IMR-90 (cell line): ENCODE measurements around the gene UBA52. TPM values are rescaled to one million over a fixed set of nuclear protein-coding genes. Genes with fewer than 3 reads are reported as not detected.

ENCODE experiments used
- ATAC-seq: fragments of 200-7000 bp; cut with Tn5 transposase; 2 replicates; pipeline ENCODE4 v1.9.1; 2020; ENCODE audit warnings: low read depth, mild to moderate bottlenecking, moderate library complexity
- BruUV-seq: library from RNA; stranded (reverse); fragments of 400-500 nt; replicated peaks from 2 replicates; lab custom pipeline; 2021; lab: Mats Ljungman, UMichigan
- CTCF ChIA-PET: fragments of 300-600 bp; formaldehyde crosslinking; extraction: SDS; loops from one replicate; lab custom pipeline; 2021; ENCODE audit warnings: antibody characterized with exemption; lab: Yijun Ruan, JAX
- POLR2A ChIA-PET: fragments of 300-600 bp; sonication (Branson Sonifier 250); formaldehyde crosslinking; loops from one replicate; lab custom pipeline; 2022; ENCODE audit warnings: antibody characterized with exemption; ENCODE audit not compliant: unreplicated experiment; lab: Charles Lee
- DNase-seq: peaks from one replicate; pipeline ENCODE4 v3.0.0; 2013
- H2AFZ ChIP-seq: replicated peaks from 2 replicates; pipeline ENCODE3; 2013; ENCODE audit warnings: low read length, mild to moderate bottlenecking; ENCODE audit not compliant: poor library complexity
- H2AK5ac ChIP-seq: 2 replicates; pipeline ENCODE4 v1.6.1; 2013; ENCODE audit warnings: low read depth, low read length, inconsistent platforms
- H2AK9ac ChIP-seq: replicated peaks from 2 replicates; pipeline ENCODE3; 2013; ENCODE audit warnings: mild to moderate bottlenecking, low read depth, low read length, moderate library complexity; ENCODE audit not compliant: poor library complexity
- H2BK120ac ChIP-seq: 2 replicates; pipeline ENCODE4 v1.6.1; 2013; ENCODE audit warnings: low read depth, low read length, inconsistent platforms
- H2BK15ac ChIP-seq: 3 replicates; pipeline ENCODE4 v1.6.1; 2013; ENCODE audit warnings: low read depth, low read length, inconsistent platforms
- H2BK20ac ChIP-seq: 2 replicates; pipeline ENCODE4 v1.6.1; 2013; ENCODE audit warnings: low read depth, mild to moderate bottlenecking, inconsistent platforms, low read length, moderate library complexity
- H2BK5ac ChIP-seq: 2 replicates; pipeline ENCODE4 v1.6.1; 2013; ENCODE audit warnings: mild to moderate bottlenecking, low read depth, low read length, inconsistent platforms; ENCODE audit not compliant: poor library complexity, severe bottlenecking
- H3K14ac ChIP-seq: replicated peaks from 2 replicates; pipeline ENCODE4 v1.6.1; 2013; ENCODE audit warnings: low read depth, low read length, inconsistent platforms
- H3K18ac ChIP-seq: 2 replicates; pipeline ENCODE4 v1.6.1; 2013; ENCODE audit warnings: low read depth, low read length, control low read depth
- H3K23ac ChIP-seq: 2 replicates; pipeline ENCODE4 v1.6.1; 2013; ENCODE audit warnings: low read depth, low read length, inconsistent platforms
- H3K27ac ChIP-seq: 2 replicates; pipeline ENCODE4 v1.5.1; 2013; ENCODE audit warnings: mild to moderate bottlenecking, control low read depth, low read length; ENCODE audit not compliant: insufficient read depth
- H3K27me3 ChIP-seq: 2 replicates; pipeline ENCODE4 v1.6.1; 2013; ENCODE audit warnings: low read length; ENCODE audit not compliant: control insufficient read depth, insufficient read depth
- H3K36me3 ChIP-seq: 2 replicates; pipeline ENCODE4 v1.6.1; 2013; ENCODE audit warnings: low read length, mixed read lengths; ENCODE audit not compliant: control insufficient read depth, insufficient read depth
- H3K4ac ChIP-seq: 2 replicates; pipeline ENCODE4 v1.6.1; 2013; ENCODE audit warnings: low read depth, low read length, inconsistent platforms
- H3K4me1 ChIP-seq: 2 replicates; pipeline ENCODE4 v1.6.1; 2013; ENCODE audit warnings: low read length, mixed read lengths; ENCODE audit not compliant: control insufficient read depth, insufficient read depth
- H3K4me2 ChIP-seq: 2 replicates; pipeline ENCODE4 v1.6.1; 2013; ENCODE audit warnings: low read depth, mild to moderate bottlenecking, control low read depth, low read length, moderate library complexity
- H3K4me3 ChIP-seq: 2 replicates; pipeline ENCODE4 v1.5.1; 2013; ENCODE audit warnings: low read depth, mild to moderate bottlenecking, control low read depth, low read length, moderate library complexity; ENCODE audit not compliant: insufficient read depth
- H3K56ac ChIP-seq: 2 replicates; pipeline ENCODE4 v1.6.1; 2013; ENCODE audit warnings: low read length, inconsistent platforms; ENCODE audit not compliant: insufficient read depth; ENCODE audit errors: extremely low read depth
- H3K79me1 ChIP-seq, 2 experiments: 2 replicates each; pipeline ENCODE4 v1.6.1; 2013; ENCODE audit warnings: low read length in 2 of 2, inconsistent platforms in 1 of 2, low read depth in 1 of 2
- H3K9ac ChIP-seq: 2 replicates; pipeline ENCODE4 v1.6.1; 2013; ENCODE audit warnings: low read depth, low read length, control low read depth
- H3K9me1 ChIP-seq: 2 replicates; pipeline ENCODE4 v1.6.1; 2013; ENCODE audit warnings: low read length, inconsistent platforms; ENCODE audit not compliant: insufficient read depth
- H3K9me3 ChIP-seq: 2 replicates; pipeline ENCODE4 v1.6.1; 2013; ENCODE audit warnings: low read length; ENCODE audit not compliant: control insufficient read depth, insufficient read depth
- H4K20me1 ChIP-seq: 2 replicates; pipeline ENCODE4 v1.6.1; 2013; ENCODE audit warnings: low read length, inconsistent platforms; ENCODE audit not compliant: insufficient read depth
- H4K5ac ChIP-seq: 2 replicates; pipeline ENCODE4 v1.6.1; 2013; ENCODE audit warnings: mild to moderate bottlenecking, low read depth, low read length, control low read depth
- H4K8ac ChIP-seq, 2 experiments: 2 replicates each; pipeline ENCODE4 v1.6.1; 2013; ENCODE audit warnings: low read depth in 2 of 2, low read length in 2 of 2, control low read depth in 1 of 2, inconsistent platforms in 1 of 2
- H4K91ac ChIP-seq: 2 replicates; pipeline ENCODE4 v1.6.1; 2013; ENCODE audit warnings: low read depth, low read length, inconsistent platforms; ENCODE audit not compliant: insufficient read depth
- BHLHE40 ChIP-seq: fragments of 150-350 bp; IDR thresholded peaks from 2 replicates; pipeline ENCODE4 v1.6.1; 2016; ENCODE audit warnings: mild to moderate bottlenecking, low read depth, low read length
- CEBPB ChIP-seq: IDR thresholded peaks from 2 replicates; pipeline ENCODE4 v1.6.1; 2012; ENCODE audit warnings: low read depth, low read length, improper control_type of control experiment
- FOS ChIP-seq: fragments of 150-350 bp; IDR thresholded peaks from 2 replicates; pipeline ENCODE4 v1.6.1; 2016; ENCODE audit warnings: low read depth, low read length
- MAFK ChIP-seq: IDR thresholded peaks from 2 replicates; pipeline ENCODE4 v1.6.1; 2012; ENCODE audit warnings: low read depth, low read length, improper control_type of control experiment
- MAZ ChIP-seq: IDR thresholded peaks from 2 replicates; pipeline ENCODE4 v1.6.1; 2012; ENCODE audit warnings: low read depth, mild to moderate bottlenecking, low read length, improper control_type of control experiment, moderate library complexity, borderline replicate concordance
- MXI1 ChIP-seq: IDR thresholded peaks from 2 replicates; pipeline ENCODE4 v1.6.1; 2012; ENCODE audit warnings: low read depth, mild to moderate bottlenecking, low read length, moderate library complexity, borderline replicate concordance
- RAD21 ChIP-seq: IDR thresholded peaks from 2 replicates; pipeline ENCODE4 v1.6.1; 2012; ENCODE audit warnings: low read length, improper control_type of control experiment
- RFX5 ChIP-seq: IDR thresholded peaks from 2 replicates; pipeline ENCODE4 v1.8.0; 2012; ENCODE audit warnings: low read depth, mild to moderate bottlenecking, low read length, moderate library complexity
- WGBS, 2 experiments: methylation state at CpG; one replicate each; pipeline versions ENCODE4 v1.1.5 to v1.1.7; 2013; ENCODE audit warnings: missing lambda C conversion rate in 2 of 2; ENCODE audit not compliant: insufficient read length in 1 of 2; ENCODE audit errors: extremely low coverage in 2 of 2; 5-methylcytosine and 5-hydroxymethylcytosine counted together
- dilution Hi-C: fragments of 300-500 bp; cut with HindIII; formaldehyde crosslinking; loops from one replicate; pipeline ENCODE4 v1.14.3; 2018; ENCODE audit warnings: low sequenced_read_pairs; ENCODE audit not compliant: unreplicated experiment
- in situ Hi-C: fragments of 300-500 bp; cut with MboI; formaldehyde crosslinking; loops from 3 replicates; pipeline ENCODE4 v1.14.3; 2019; ENCODE audit warnings: low sequenced_read_pairs, inconsistent platforms, mixed read lengths
- intact Hi-C: fragments of 100-400 bp; cut with micrococcal nuclease; formaldehyde crosslinking; loops from 2 replicates; pipeline ENCODE4 v1.10.0; 2022
- polyA plus RNA-seq, 3 experiments: library from polyadenylated mRNA; depleted of rRNA; stranded (reverse); fragments of >200 nt; gene quantifications; 2 replicates each; pipeline ENCODE4 v1.2.3, GENCODE V29; 2012; ENCODE audit warnings: low replicate concordance in 1 of 3
- total RNA-seq: library from RNA; depleted of rRNA; stranded (reverse); fragments of >200 nt; gene quantifications from 2 replicates; pipeline ENCODE4 v1.2.3, GENCODE V29; 2012
- TF ChIP-seq, protein P1 (sequence below): conservative IDR thresholded peaks from 2 replicates; pipeline ENCODE4 v1.5.1; 2012; ENCODE audit warnings: mild to moderate bottlenecking, low read depth, low read length, improper control_type of control experiment
- TF ChIP-seq, protein P2 (sequence below): fragments of 150-350 bp; IDR thresholded peaks from 2 replicates; pipeline ENCODE4 v1.6.1; 2017; ENCODE audit warnings: mild to moderate bottlenecking, antibody characterized with exemption, low read length, low read depth

The UBA52 gene
- total and polyA plus RNA-seq, 2 of the 4 experiments (the other 2 are of a cell fraction), result 1,030 to 3,008 TPM

DNA sequence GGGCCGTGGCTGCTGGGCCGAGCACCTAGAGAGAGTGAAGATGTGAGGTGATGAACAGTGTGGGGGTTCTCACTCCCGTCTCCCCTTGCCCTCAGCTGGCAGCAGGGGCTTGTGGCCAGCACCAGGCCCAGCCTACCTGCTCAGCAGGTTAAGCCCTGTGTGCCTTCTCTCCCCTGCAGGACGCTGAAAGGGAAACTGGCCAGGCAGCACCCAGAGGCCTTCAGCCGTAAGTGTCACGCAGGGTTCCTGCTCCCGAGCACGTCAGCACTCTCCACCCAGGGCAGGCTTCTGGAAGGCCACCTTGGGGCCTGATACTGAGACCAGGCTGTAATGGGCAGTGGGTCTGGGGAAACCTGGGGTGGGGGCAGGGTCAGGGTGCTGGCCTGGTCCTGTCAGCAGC, 4.7 kb upstream of the UBA52 start:
- no peak overlapping the region for H2AK9ac ChIP-seq
- H3K27ac ChIP-seq, result no peak overlapping the region
- H4K91ac ChIP-seq, result no peak overlapping the region
- no peak overlapping the region for H3K4me2 ChIP-seq
- no peak overlapping the region for H4K8ac ChIP-seq
- intact Hi-C loops, result no loop called here
- peaks cover 9 to 10% of the 10 kb centered on the region in 2 experiments for H3K79me1 ChIP-seq
- H3K9ac ChIP-seq, result no peak overlapping the region
- H3K9me1 ChIP-seq, result no peaks in the 10 kb centered on the region
- BruUV-seq, result no TSS peak
- no peak overlapping the region for H3K4ac ChIP-seq
- H3K4me1 ChIP-seq, result no peaks in the 10 kb centered on the region
- no peak overlapping the region for H3K14ac ChIP-seq
- no peaks in the 10 kb centered on the region for H3K9me3 ChIP-seq
- dilution Hi-C loops, result no loop called here
- CTCF ChIA-PET, result no interaction called here
- no peak overlapping the region for H3K18ac ChIP-seq
- no CpG with 5 or more reads among the region's 8 CpGs for WGBS, 2 experiments
- no peak overlapping the region for H3K56ac ChIP-seq
- no peak overlapping the region for H2BK15ac ChIP-seq
- no peak overlapping the region for H2BK120ac ChIP-seq
- H3K23ac ChIP-seq, result no peak overlapping the region
- no peak overlapping the region for H2AFZ ChIP-seq
- H3K27me3 ChIP-seq, result no peaks in the 10 kb centered on the region
- ATAC-seq (no peak), DNase-seq (no peak)
- no peak overlapping the region for H3K4me3 ChIP-seq
- no peak for TF ChIP-seq FOS
- TF ChIP-seq, protein P1, sequence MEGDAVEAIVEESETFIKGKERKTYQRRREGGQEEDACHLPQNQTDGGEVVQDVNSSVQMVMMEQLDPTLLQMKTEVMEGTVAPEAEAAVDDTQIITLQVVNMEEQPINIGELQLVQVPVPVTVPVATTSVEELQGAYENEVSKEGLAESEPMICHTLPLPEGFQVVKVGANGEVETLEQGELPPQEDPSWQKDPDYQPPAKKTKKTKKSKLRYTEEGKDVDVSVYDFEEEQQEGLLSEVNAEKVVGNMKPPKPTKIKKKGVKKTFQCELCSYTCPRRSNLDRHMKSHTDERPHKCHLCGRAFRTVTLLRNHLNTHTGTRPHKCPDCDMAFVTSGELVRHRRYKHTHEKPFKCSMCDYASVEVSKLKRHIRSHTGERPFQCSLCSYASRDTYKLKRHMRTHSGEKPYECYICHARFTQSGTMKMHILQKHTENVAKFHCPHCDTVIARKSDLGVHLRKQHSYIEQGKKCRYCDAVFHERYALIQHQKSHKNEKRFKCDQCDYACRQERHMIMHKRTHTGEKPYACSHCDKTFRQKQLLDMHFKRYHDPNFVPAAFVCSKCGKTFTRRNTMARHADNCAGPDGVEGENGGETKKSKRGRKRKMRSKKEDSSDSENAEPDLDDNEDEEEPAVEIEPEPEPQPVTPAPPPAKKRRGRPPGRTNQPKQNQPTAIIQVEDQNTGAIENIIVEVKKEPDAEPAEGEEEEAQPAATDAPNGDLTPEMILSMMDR, result no peak
- no peak for TF ChIP-seq CEBPB
- no peak for TF ChIP-seq MXI1
- TF ChIP-seq RFX5, result no peak
- TF ChIP-seq MAZ, result no peak
- TF ChIP-seq RAD21, result no peak
- no peak for TF ChIP-seq BHLHE40
- TF ChIP-seq MAFK, result no peak
- TF ChIP-seq, protein P2, sequence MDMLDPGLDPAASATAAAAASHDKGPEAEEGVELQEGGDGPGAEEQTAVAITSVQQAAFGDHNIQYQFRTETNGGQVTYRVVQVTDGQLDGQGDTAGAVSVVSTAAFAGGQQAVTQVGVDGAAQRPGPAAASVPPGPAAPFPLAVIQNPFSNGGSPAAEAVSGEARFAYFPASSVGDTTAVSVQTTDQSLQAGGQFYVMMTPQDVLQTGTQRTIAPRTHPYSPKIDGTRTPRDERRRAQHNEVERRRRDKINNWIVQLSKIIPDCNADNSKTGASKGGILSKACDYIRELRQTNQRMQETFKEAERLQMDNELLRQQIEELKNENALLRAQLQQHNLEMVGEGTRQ, result no peak
- no peak overlapping the region for H2BK5ac ChIP-seq
- peaks cover 2% of the 10 kb centered on the region for H4K20me1 ChIP-seq
- no peak overlapping the region for H2BK20ac ChIP-seq
- POLR2A ChIA-PET, result no interaction called here
- H3K36me3 ChIP-seq, result peaks cover 49% of the 10 kb centered on the region
- in situ Hi-C loops, result no loop called here
- no peak overlapping the region for H4K5ac ChIP-seq
- no peak overlapping the region for H2AK5ac ChIP-seq
